Adrenal gland (tissue), 12 donors: ENCODE data around the gene SMIM5. TPM values are rescaled to one million over a fixed set of nuclear protein-coding genes. Genes with fewer than 3 reads are reported as not detected.

Experiments used
- DNase-seq, 7 donors: peaks; one replicate each; pipeline ENCODE4 v3.0.0-alpha.2; 2019 to 2020
- H3K27ac ChIP-seq, 5 donors: fragments of 200-600 bp; sonication (generic) in 4 of 5; 1 replicate in 3 of 5; 2 replicates in 2 of 5; pipeline versions ENCODE4 v1.5.1 to v1.8.0; 2016 to 2020; ENCODE audit warnings: mild to moderate bottlenecking in 1 of 5
- H3K27me3 ChIP-seq: fragments of 200-600 bp; 2 replicates; pipeline ENCODE4 v1.8.0; 2021
- H3K36me3 ChIP-seq, 2 donors: fragments of 200-600 bp; replicated peaks in 1 of 2; 1 replicate in 1 of 2; 2 replicates in 1 of 2; pipeline versions ENCODE4 v1.5.1 to v1.8.0; 2018 to 2022
- H3K4me1 ChIP-seq, 2 donors: fragments of 200-600 bp; replicated peaks in 1 of 2; 1 replicate in 1 of 2; 2 replicates in 1 of 2; pipeline versions ENCODE4 v1.5.1 to v1.8.0; 2018 to 2021
- H3K4me3 ChIP-seq, 4 donors: fragments of 200-600 bp; sonication (generic) in 3 of 4; one replicate each; pipeline ENCODE4 v1.5.1; 2016 to 2018
- H3K9me3 ChIP-seq, 3 donors: fragments of 200-600 bp; sonication (generic) in 1 of 3; replicated peaks in 1 of 3; 1 replicate in 2 of 3; 2 replicates in 1 of 3; pipeline versions ENCODE4 v1.5.1 to v1.8.0; 2016 to 2021
- CTCF ChIP-seq, 6 experiments: fragments of 450-650 bp in 4 of 6; fragments of 200-600 bp in 2 of 6; sonication (generic) in 1 of 6; IDR thresholded peaks; 1 replicate in 5 of 6; 2 replicates in 1 of 6; pipeline versions ENCODE4 v1.5.1 to v1.8.0; 2016 to 2021; ENCODE audit warnings: antibody characterized with exemption in 6 of 6, mild to moderate bottlenecking in 2 of 6, moderate library complexity in 1 of 6
- POLR2A ChIP-seq, 2 donors: fragments of 450-650 bp; IDR thresholded peaks; one replicate each; pipeline ENCODE4 v1.6.1; 2017; ENCODE audit warnings: antibody characterized with exemption in 2 of 2, mild to moderate bottlenecking in 2 of 2, moderate library complexity in 1 of 2
- WGBS, 4 donors: extraction: QIAGEN DNeasy Blood & Tissue Kit in 2 of 4; methylation state at CpG; one replicate each; pipeline versions ENCODE4 v1.1.5 to v1.1.7; 2013 to 2017; 5-methylcytosine and 5-hydroxymethylcytosine counted together
- intact Hi-C, 2 donors: fragments of 100-400 bp; cut with DNase I; formaldehyde crosslinking; loops; one replicate each; pipeline versions ENCODE4 v1.14.1 to v1.15.0; 2022 to 2023
- polyA plus RNA-seq, 3 donors: library from polyadenylated mRNA; stranded (reverse); fragments of 200-250 nt in 2 of 3; fragments of 350-450 nt in 1 of 3; fragmentation: Illumina TruSeq in 1 of 3; extraction: RNeasy Lipid Tissue Mini Kit (QIAGEN cat#74804) in 1 of 3; gene quantifications; one replicate each; pipeline ENCODE4 v1.2.3, GENCODE V29; 2013 to 2014
- total RNA-seq, 9 donors: library from RNA; depleted of rRNA in 4 of 9; stranded (reverse); fragments of >200 nt in 4 of 9; fragments of 120-200 nt in 1 of 9; fragmentation: NEBNext Ultra II Directional in 1 of 9; extraction: Animal tissue kit (Norgen Biotek cat#: 25700) in 1 of 9; gene quantifications; one replicate each; pipeline versions ENCODE4 v1.1.0 to v1.2.4, GENCODE V29; 2013 to 2023
- donor health status: healthy with polysubstance abuse.
- donor health status: Bipolar disorder and iron deficiency.
- donor health status: DM: yes; HTN: yes; CAD: no.
- donor health status: DM: no; HTN: no; CAD: no.
- donor health status: DM: no; HTN: no; CAD: no.
- donor health status: DM: yes; HTN: yes; CAD: no.

SMIM5 gene
- total and polyA plus RNA-seq, 12 donors, result 0.13 to 2.6 (median 0.77) TPM; not detected in 4

DNA sequence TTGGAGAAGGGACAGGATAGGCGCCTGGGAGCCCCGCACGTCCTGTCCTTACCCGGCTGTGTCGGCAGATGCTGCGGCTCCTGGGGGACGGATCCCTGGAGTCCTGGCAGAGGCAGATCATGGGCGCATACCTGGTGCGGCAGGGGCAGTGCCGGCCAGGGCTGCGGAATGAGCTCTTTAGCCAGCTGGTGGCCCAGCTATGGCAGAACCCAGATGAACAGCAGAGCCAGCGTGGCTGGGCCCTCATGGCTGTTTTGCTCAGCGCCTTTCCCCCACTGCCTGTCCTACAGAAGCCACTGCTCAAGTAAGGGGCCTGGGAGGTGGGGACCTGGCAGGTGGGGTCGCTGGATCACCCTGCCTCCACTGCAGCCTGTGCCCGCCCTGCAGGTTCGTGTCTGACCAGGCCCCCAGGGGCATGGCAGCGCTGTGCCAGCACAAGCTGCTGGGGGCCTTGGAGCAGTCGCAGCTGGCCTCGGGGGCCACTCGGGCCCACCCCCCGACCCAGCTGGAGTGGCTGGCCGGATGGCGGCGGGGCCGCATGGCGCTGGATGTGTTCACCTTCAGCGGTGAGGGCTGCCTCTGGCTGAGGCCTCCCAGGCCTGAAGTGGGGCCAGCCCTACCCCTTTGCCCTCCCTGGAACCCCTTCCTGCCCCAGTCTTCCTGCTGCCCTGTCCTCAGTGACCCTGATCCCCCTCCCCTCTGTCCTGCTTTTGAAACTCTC is 20.2 kb upstream of the SMIM5 start:
- Histone ChIP-seq H3K27me3 (no peaks in the 10 kb centered on the region), H3K27ac (no peak overlapping the region), H3K4me3 (no peak overlapping the region), H3K9me3 (no peaks in the 10 kb centered on the region), H3K36me3 (peaks cover 0 to 13% of the 10 kb centered on the region in 2 donors), H3K4me1 (no peaks in the 10 kb centered on the region)
- intact Hi-C loops, result no loop called here
- TF ChIP-seq POLR2A (IDR thresholded peaks at IDR 0.05), result no peak
- no peak for DNase-seq
- 87 to 92% (median 88%) methylated on average over 2 to 27 of the region's 27 CpGs for WGBS, 4 donors

DNA sequence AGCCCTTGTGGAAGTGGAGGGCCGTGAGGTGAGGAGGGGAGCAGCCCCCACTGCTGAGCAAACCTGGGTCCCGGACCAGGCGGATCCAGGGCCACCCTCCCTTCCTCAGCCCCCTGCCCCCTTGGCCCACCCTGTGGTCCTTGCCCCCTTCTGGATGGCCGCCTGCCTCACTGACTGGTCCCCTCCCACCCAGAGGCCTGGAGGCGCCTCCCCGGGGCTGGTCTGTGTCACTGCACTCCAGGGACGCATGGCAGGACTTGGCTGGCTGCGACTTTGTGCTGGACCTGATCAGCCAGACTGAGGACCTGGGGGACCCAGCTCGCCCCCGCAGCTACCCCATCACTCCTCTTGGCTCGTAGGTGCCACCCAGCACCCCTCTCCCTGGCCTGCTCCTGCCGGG is 19.2 kb upstream of the SMIM5 start:
- Histone ChIP-seq H3K27ac (no peak overlapping the region), H3K27me3 (no peaks in the 10 kb centered on the region), H3K4me3 (no peak overlapping the region), H3K36me3 (peaks cover 0 to 13% of the 10 kb centered on the region in 2 donors), H3K4me1 (no peaks in the 10 kb centered on the region), H3K9me3 (no peaks in the 10 kb centered on the region)
- DNase-seq, result no peak
- 80 to 93% (median 89%) methylated on average over 2 to 12 of the region's 12 CpGs for WGBS, 4 donors
- intact Hi-C loops, result no loop called here
- TF ChIP-seq CTCF (IDR thresholded peaks at IDR 0.05) (no peak), POLR2A (IDR thresholded peaks at IDR 0.05) (no peak)

DNA sequence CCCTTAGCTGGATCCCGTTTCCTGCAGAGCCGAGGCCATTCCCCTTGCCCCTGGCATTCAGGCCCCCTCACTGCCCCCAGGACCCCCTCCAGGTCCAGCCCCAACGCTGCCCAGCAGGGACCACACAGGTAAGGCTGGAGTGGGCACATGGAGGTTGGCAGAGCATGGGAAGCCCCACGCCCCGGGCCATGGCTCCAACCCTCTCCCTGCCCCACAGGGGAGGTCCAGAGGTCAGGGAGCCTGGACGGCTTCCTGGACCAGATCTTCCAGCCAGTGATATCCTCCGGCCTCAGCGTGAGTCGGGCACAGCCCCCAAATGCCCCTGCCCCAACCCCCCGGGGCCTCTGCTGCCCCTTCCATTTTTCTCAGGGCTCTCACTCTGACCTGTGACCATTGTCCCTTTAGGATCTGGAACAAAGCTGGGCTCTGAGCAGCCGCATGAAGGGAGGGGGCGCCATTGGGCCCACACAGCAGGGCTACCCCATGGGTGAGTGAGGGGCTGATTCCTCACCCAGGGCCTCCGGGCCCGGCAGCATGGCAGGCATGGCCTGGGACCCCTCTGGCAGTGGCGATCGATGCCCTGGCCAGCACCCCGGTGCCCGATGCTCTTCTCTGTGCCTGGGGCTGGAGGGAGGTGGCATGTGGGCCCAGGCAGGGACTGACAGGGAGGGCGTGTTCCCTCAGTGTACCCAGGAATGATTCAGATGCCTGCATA is 18.5 kb upstream of the SMIM5 start:
- H3K27me3 ChIP-seq, result no peaks in the 10 kb centered on the region
- no peaks in the 10 kb centered on the region for H3K4me1 ChIP-seq
- no peak overlapping the region for H3K4me3 ChIP-seq
- intact Hi-C loops, result no loop called here
- no peak for DNase-seq
- peaks cover 0 to 13% of the 10 kb centered on the region in 2 donors for H3K36me3 ChIP-seq
- TF ChIP-seq CTCF (IDR thresholded peaks at IDR 0.05) (no peak), POLR2A (IDR thresholded peaks at IDR 0.05) (no peak)
- no peaks in the 10 kb centered on the region for H3K9me3 ChIP-seq
- WGBS, 4 donors, result 72 to 85% (median 81%) methylated on average over 5 to 19 of the region's 19 CpGs
- no peak overlapping the region for H3K27ac ChIP-seq

DNA sequence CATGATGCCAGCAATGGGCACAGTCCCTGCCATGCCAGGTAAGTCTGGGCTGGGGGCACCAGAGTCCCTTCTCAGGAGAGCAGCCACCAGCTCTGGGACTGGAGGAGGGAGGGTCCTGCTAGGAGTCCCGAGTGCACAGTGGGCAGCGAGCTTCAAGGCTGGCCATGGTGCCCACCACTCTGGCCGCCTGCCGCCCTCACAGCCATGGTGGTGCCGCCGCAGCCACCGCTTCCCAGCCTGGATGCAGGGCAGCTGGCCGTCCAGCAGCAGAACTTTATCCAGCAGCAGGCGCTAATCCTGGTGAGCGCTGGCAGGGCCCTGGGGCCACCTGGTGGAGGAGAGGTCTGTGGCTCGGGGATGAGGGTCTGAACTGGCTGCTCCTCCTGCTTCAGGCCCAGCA is 17.9 kb upstream of the SMIM5 start:
- intact Hi-C loops, result no loop called here
- Histone ChIP-seq H3K27ac (no peak overlapping the region), H3K4me1 (no peaks in the 10 kb centered on the region), H3K27me3 (no peaks in the 10 kb centered on the region), H3K4me3 (no peak overlapping the region), H3K9me3 (no peaks in the 10 kb centered on the region), H3K36me3 (peaks cover 0 to 15% of the 10 kb centered on the region in 2 donors)
- TF ChIP-seq POLR2A (IDR thresholded peaks at IDR 0.05) (no peak), CTCF (IDR thresholded peaks at IDR 0.05) (no peak)
- WGBS, 4 donors, result 76 to 92% (median 87%) methylated on average over 4 to 11 of the region's 11 CpGs
- no peak for DNase-seq
